ENCODE results near the gene CLHC1. TPM values are rescaled to one million over a fixed set of nuclear protein-coding genes. Genes with fewer than 3 reads are reported as not detected.

CLHC1 gene
- total and polyA plus RNA-seq, 2 donors (not counting 1 experiment from before 2014, with no cell fraction given), result 6.5 to 11.9 TPM

GRCh38 chr2:55161295-55162210 is 70.5 kb downstream of the CLHC1 start:
- DNase-seq (ENCODE audit: low read depth in 2 of 2), result peak in 1 of 2 donors; percentile 32
- H4K20me1 ChIP-seq (ENCODE audit: control insufficient read depth, extremely low read depth, insufficient read depth, low read length), result no peaks in the 10 kb centered on the region
- H3K27me3 ChIP-seq (ENCODE audit: control insufficient read depth, insufficient read depth, low read length), result no peaks in the 10 kb centered on the region
- H3K79me2 ChIP-seq (ENCODE audit: control insufficient read depth, insufficient read depth, low read length), result peaks cover 3% of the 10 kb centered on the region
- H3K27ac ChIP-seq (ENCODE audit: insufficient read depth, low read length), result no peak overlapping the region
- H3K36me3 ChIP-seq (ENCODE audit: control insufficient read depth, insufficient read depth, low read length), result no peaks in the 10 kb centered on the region
- no peak overlapping the region for H3K4me2 ChIP-seq (ENCODE audit: extremely low read depth, insufficient read depth, low read length)
- no peak overlapping the region for H3K9ac ChIP-seq (ENCODE audit: insufficient read depth, low read length)
- H3K4me1 ChIP-seq (ENCODE audit: control insufficient read depth, extremely low read depth, insufficient read depth, low read length), result peaks cover 30% of the 10 kb centered on the region
- H3K4me3 ChIP-seq (replicated peaks in 1 of 4; ENCODE audit: control extremely low read depth in 1 of 4, insufficient read depth in 1 of 4, low read depth in 3 of 4, low read length in 4 of 4), result no peak overlapping the region
- TF ChIP-seq EZH2 (IDR thresholded peaks at IDR 0.05; ENCODE audit: low read length, missing control alignments), result no peak
- TF ChIP-seq, protein P1, sequence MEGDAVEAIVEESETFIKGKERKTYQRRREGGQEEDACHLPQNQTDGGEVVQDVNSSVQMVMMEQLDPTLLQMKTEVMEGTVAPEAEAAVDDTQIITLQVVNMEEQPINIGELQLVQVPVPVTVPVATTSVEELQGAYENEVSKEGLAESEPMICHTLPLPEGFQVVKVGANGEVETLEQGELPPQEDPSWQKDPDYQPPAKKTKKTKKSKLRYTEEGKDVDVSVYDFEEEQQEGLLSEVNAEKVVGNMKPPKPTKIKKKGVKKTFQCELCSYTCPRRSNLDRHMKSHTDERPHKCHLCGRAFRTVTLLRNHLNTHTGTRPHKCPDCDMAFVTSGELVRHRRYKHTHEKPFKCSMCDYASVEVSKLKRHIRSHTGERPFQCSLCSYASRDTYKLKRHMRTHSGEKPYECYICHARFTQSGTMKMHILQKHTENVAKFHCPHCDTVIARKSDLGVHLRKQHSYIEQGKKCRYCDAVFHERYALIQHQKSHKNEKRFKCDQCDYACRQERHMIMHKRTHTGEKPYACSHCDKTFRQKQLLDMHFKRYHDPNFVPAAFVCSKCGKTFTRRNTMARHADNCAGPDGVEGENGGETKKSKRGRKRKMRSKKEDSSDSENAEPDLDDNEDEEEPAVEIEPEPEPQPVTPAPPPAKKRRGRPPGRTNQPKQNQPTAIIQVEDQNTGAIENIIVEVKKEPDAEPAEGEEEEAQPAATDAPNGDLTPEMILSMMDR (conservative IDR thresholded peaks at IDR 0.05 in 1 of 2, IDR thresholded peaks at IDR 0.05 in 1 of 2; ENCODE audit: low read depth in 1 of 2, low read length in 2 of 2), result no peak
- H2AFZ ChIP-seq (ENCODE audit: low read length), result no peak overlapping the region
- no peaks in the 10 kb centered on the region for H3K9me3 ChIP-seq (ENCODE audit: control insufficient read depth, insufficient read depth, low read depth, low read length)

GRCh38 chr2:55160422-55160821 is 71.7 kb downstream of the CLHC1 start:
- H3K9me3 ChIP-seq (ENCODE audit: control insufficient read depth, insufficient read depth, low read depth, low read length), result no peaks in the 10 kb centered on the region
- no peaks in the 10 kb centered on the region for H3K36me3 ChIP-seq (ENCODE audit: control insufficient read depth, insufficient read depth, low read length)
- H3K9ac ChIP-seq (ENCODE audit: insufficient read depth, low read length), result no peak overlapping the region
- DNase-seq (ENCODE audit: low read depth in 2 of 2), result no peak
- no peaks in the 10 kb centered on the region for H4K20me1 ChIP-seq (ENCODE audit: control insufficient read depth, extremely low read depth, insufficient read depth, low read length)
- no peak overlapping the region for H3K27ac ChIP-seq (ENCODE audit: insufficient read depth, low read length)
- no peak overlapping the region for H2AFZ ChIP-seq (ENCODE audit: low read length)
- no peak overlapping the region for H3K4me3 ChIP-seq (replicated peaks in 1 of 4; ENCODE audit: control extremely low read depth in 1 of 4, insufficient read depth in 1 of 4, low read depth in 3 of 4, low read length in 4 of 4)
- peaks cover 36% of the 10 kb centered on the region for H3K4me1 ChIP-seq (ENCODE audit: control insufficient read depth, extremely low read depth, insufficient read depth, low read length)
- H3K79me2 ChIP-seq (ENCODE audit: control insufficient read depth, insufficient read depth, low read length), result no peaks in the 10 kb centered on the region
- no peak overlapping the region for H3K4me2 ChIP-seq (ENCODE audit: extremely low read depth, insufficient read depth, low read length)
- no peaks in the 10 kb centered on the region for H3K27me3 ChIP-seq (ENCODE audit: control insufficient read depth, insufficient read depth, low read length)
- no peak for TF ChIP-seq EZH2 (IDR thresholded peaks at IDR 0.05; ENCODE audit: low read length, missing control alignments)
- TF ChIP-seq, protein P1 (conservative IDR thresholded peaks at IDR 0.05 in 1 of 2, IDR thresholded peaks at IDR 0.05 in 1 of 2; ENCODE audit: low read depth in 1 of 2, low read length in 2 of 2), result no peak

GRCh38 chr2:55159752-55160151 is 72.3 kb downstream of the CLHC1 start:
- Histone ChIP-seq H3K36me3 (ENCODE audit: control insufficient read depth, insufficient read depth, low read length) (no peaks in the 10 kb centered on the region), H2AFZ (ENCODE audit: low read length) (no peak overlapping the region), H3K4me3 (replicated peaks in 1 of 4; ENCODE audit: control extremely low read depth in 1 of 4, insufficient read depth in 1 of 4, low read depth in 3 of 4, low read length in 4 of 4) (no peak overlapping the region), H3K9ac (ENCODE audit: insufficient read depth, low read length) (no peak overlapping the region), H4K20me1 (ENCODE audit: control insufficient read depth, extremely low read depth, insufficient read depth, low read length) (no peaks in the 10 kb centered on the region), H3K79me2 (ENCODE audit: control insufficient read depth, insufficient read depth, low read length) (no peaks in the 10 kb centered on the region), H3K4me2 (ENCODE audit: extremely low read depth, insufficient read depth, low read length) (no peak overlapping the region), H3K9me3 (ENCODE audit: control insufficient read depth, insufficient read depth, low read depth, low read length) (no peaks in the 10 kb centered on the region), H3K4me1 (ENCODE audit: control insufficient read depth, extremely low read depth, insufficient read depth, low read length) (peaks cover 41% of the 10 kb centered on the region), H3K27ac (ENCODE audit: insufficient read depth, low read length) (no peak overlapping the region), H3K27me3 (ENCODE audit: control insufficient read depth, insufficient read depth, low read length) (no peaks in the 10 kb centered on the region)
- DNase-seq (ENCODE audit: low read depth in 2 of 2), result no peak
- no peak for TF ChIP-seq EZH2 (IDR thresholded peaks at IDR 0.05; ENCODE audit: low read length, missing control alignments)
- TF ChIP-seq, protein P1 (conservative IDR thresholded peaks at IDR 0.05 in 1 of 2, IDR thresholded peaks at IDR 0.05 in 1 of 2; ENCODE audit: low read depth in 1 of 2, low read length in 2 of 2), result no peak

Data from fibroblast of lung (primary cell).